HEK293 (cell line): ENCODE measurements around the gene TPMT.
A peak's percentile ranks its signal among the peaks of the same experiment; 100 is the strongest.

ENCODE experiments used
- CTCF ChIA-PET: fragments of 350-600 bp; formaldehyde crosslinking; extraction: SDS; loops from one replicate; lab custom pipeline; 2021; ENCODE audit warnings: antibody characterized with exemption; lab: Yijun Ruan, JAX
- POLR2A ChIA-PET: fragments of 300-600 bp; formaldehyde crosslinking; extraction: SDS; loops from one replicate; lab custom pipeline; 2020; ENCODE audit warnings: antibody characterized with exemption, inconsistent platforms; lab: Yijun Ruan, JAX
- H3K27ac ChIP-seq: fragments of 200-500 bp; sonication (Bioruptor generic); 2 replicates; pipeline ENCODE4 v1.5.1; 2014; ENCODE audit warnings: low read depth, low read length, control low read depth, inconsistent platforms; ENCODE audit errors: extremely low read depth
- H3K36me3 ChIP-seq, 2 experiments: fragments of 200-500 bp in 1 of 2; sonication (Bioruptor generic) in 1 of 2; 1 replicate in 1 of 2; 2 replicates in 1 of 2; pipeline ENCODE4 v1.5.1; 2014 to 2017; ENCODE audit warnings: inconsistent platforms in 2 of 2, low read length in 2 of 2; ENCODE audit not compliant: control insufficient read depth in 2 of 2, insufficient read depth in 1 of 2
- H3K4me1 ChIP-seq: fragments of 200-500 bp; sonication (Bioruptor generic); 2 replicates; pipeline ENCODE4 v1.5.1; 2014; ENCODE audit warnings: mild to moderate bottlenecking, low read length, inconsistent platforms; ENCODE audit not compliant: control insufficient read depth, insufficient read depth
- H3K4me3 ChIP-seq: 2 replicates; pipeline ENCODE4 v1.5.1; 2011; ENCODE audit warnings: low read depth, mild to moderate bottlenecking, control low read depth, low read length, moderate library complexity
- H3K9me3 ChIP-seq: fragments of 200-500 bp; sonication (Bioruptor generic); 2 replicates; pipeline ENCODE4 v1.5.1; 2014; ENCODE audit warnings: low read depth, low read length, inconsistent platforms; ENCODE audit not compliant: control insufficient read depth, insufficient read depth
- ATF2 ChIP-seq: fragments of 450-650 bp; formaldehyde crosslinking; IDR thresholded peaks from 2 replicates; pipeline ENCODE4 v1.5.1; 2016; ENCODE audit warnings: missing biosample characterization, missing genetic modification characterization, low read depth
- BCL11A ChIP-seq: fragments of 450-650 bp; formaldehyde crosslinking; IDR thresholded peaks from 2 replicates; pipeline ENCODE4 v1.5.1; 2016; ENCODE audit warnings: low read depth, missing biosample characterization, missing genetic modification characterization
- BCL11B ChIP-seq: fragments of 450-650 bp; formaldehyde crosslinking; IDR thresholded peaks from 2 replicates; pipeline ENCODE4 v1.5.1; 2016; ENCODE audit warnings: low read depth, missing biosample characterization, missing genetic modification characterization
- KLF17 ChIP-seq: fragments of 450-650 bp; formaldehyde crosslinking; IDR thresholded peaks from 2 replicates; pipeline ENCODE4 v1.5.1; 2016; ENCODE audit warnings: missing biosample characterization, missing genetic modification characterization
- PRDM1 ChIP-seq: fragments of 450-650 bp; formaldehyde crosslinking; IDR thresholded peaks from 2 replicates; pipeline ENCODE4; 2016; ENCODE audit warnings: missing biosample characterization, missing genetic modification characterization
- PRDM10 ChIP-seq: fragments of 450-650 bp; formaldehyde crosslinking; IDR thresholded peaks from 2 replicates; pipeline ENCODE4 v1.5.1; 2016; ENCODE audit warnings: missing biosample characterization, missing genetic modification characterization
- PRDM6 ChIP-seq: fragments of 450-650 bp; formaldehyde crosslinking; IDR thresholded peaks from 2 replicates; pipeline ENCODE4 v1.5.1; 2017; ENCODE audit warnings: missing biosample characterization, missing genetic modification characterization
- SALL2 ChIP-seq: fragments of 450-650 bp; formaldehyde crosslinking; IDR thresholded peaks from 2 replicates; pipeline ENCODE4 v1.5.0; 2017; ENCODE audit warnings: missing biosample characterization, mild to moderate bottlenecking, missing genetic modification characterization, borderline replicate concordance
- WT1 ChIP-seq: fragments of 450-650 bp; formaldehyde crosslinking; IDR thresholded peaks from 2 replicates; pipeline ENCODE4 v1.5.1; 2016; ENCODE audit warnings: missing biosample characterization, missing genetic modification characterization
- ZBTB11 ChIP-seq: fragments of 450-650 bp; formaldehyde crosslinking; conservative IDR thresholded peaks from 2 replicates; pipeline ENCODE4 v1.5.1; 2016; ENCODE audit warnings: low read depth, missing biosample characterization, missing genetic modification characterization
- ZBTB44 ChIP-seq: fragments of 450-650 bp; IDR thresholded peaks from 2 replicates; pipeline ENCODE4 v1.5.1; 2018; ENCODE audit warnings: missing biosample characterization, mild to moderate bottlenecking, missing genetic modification characterization
- ZFP3 ChIP-seq: fragments of 450-650 bp; formaldehyde crosslinking; IDR thresholded peaks from 2 replicates; pipeline ENCODE4 v1.5.1; 2016; ENCODE audit warnings: low read depth, missing biosample characterization, missing genetic modification characterization
- ZFP41 ChIP-seq: fragments of 450-650 bp; formaldehyde crosslinking; IDR thresholded peaks from 2 replicates; pipeline ENCODE4 v1.5.1; 2016; ENCODE audit warnings: missing biosample characterization, missing genetic modification characterization, borderline replicate concordance
- ZNF114 ChIP-seq: fragments of 450-650 bp; formaldehyde crosslinking; IDR thresholded peaks from 2 replicates; pipeline ENCODE4 v1.5.0; 2017; ENCODE audit warnings: missing biosample characterization, missing genetic modification characterization
- ZNF174 ChIP-seq: fragments of 450-650 bp; formaldehyde crosslinking; IDR thresholded peaks from 2 replicates; pipeline ENCODE4 v1.5.0; 2017; ENCODE audit warnings: missing biosample characterization, mild to moderate bottlenecking, missing genetic modification characterization
- ZNF184 ChIP-seq: fragments of 450-650 bp; IDR thresholded peaks from 2 replicates; pipeline ENCODE4 v1.5.1; 2018; ENCODE audit warnings: missing biosample characterization, mild to moderate bottlenecking, missing genetic modification characterization
- ZNF239 ChIP-seq: fragments of 450-650 bp; formaldehyde crosslinking; IDR thresholded peaks from 2 replicates; pipeline ENCODE4 v1.5.1; 2016; ENCODE audit warnings: missing biosample characterization, missing genetic modification characterization
- ZNF514 ChIP-seq: fragments of 450-650 bp; formaldehyde crosslinking; IDR thresholded peaks from 2 replicates; pipeline ENCODE4 v1.5.1; 2016; ENCODE audit warnings: missing biosample characterization, missing genetic modification characterization
- ZNF549 ChIP-seq: fragments of 450-650 bp; IDR thresholded peaks from 2 replicates; pipeline ENCODE4 v1.5.1; 2018; ENCODE audit warnings: missing biosample characterization, missing genetic modification characterization, mild to moderate bottlenecking, inconsistent platforms, moderate library complexity
- ZNF621 ChIP-seq: fragments of 450-650 bp; formaldehyde crosslinking; IDR thresholded peaks from 2 replicates; pipeline ENCODE4 v1.5.1; 2017; ENCODE audit warnings: missing biosample characterization, missing genetic modification characterization
- ZSCAN30 ChIP-seq: fragments of 450-650 bp; IDR thresholded peaks from 2 replicates; pipeline ENCODE4 v1.5.1; 2018; ENCODE audit warnings: missing biosample characterization, mild to moderate bottlenecking, missing genetic modification characterization, moderate library complexity

The TPMT gene

GRCh38 chr6:18155864-18156421 lies 1.1 kb upstream of the TPMT start:
- no peaks in the 10 kb centered on the region for H3K9me3 ChIP-seq
- POLR2A ChIA-PET: interaction anchor here (0.5 kb wide), 1 partner anchor 277 kb away, joined by 4 read pairs; no protein-coding TSS in a partner anchor
- peaks cover 3% of the 10 kb centered on the region; the same call in 1 of the 2 replicates for H3K4me1 ChIP-seq
- H3K4me3 ChIP-seq: peak overlapping the region; percentile 93
- H3K36me3 ChIP-seq: peaks cover 3 to 10% of the 10 kb centered on the region in 2 experiments; a peak in 2 of 3 replicates
- CTCF ChIA-PET: interaction anchor here (1.5 kb wide), 1 partner anchor 168 kb away, joined by 5 read pairs; no protein-coding TSS in a partner anchor
- peak overlapping the region; percentile 76; the same call in 1 of the 2 replicates for H3K27ac ChIP-seq
- no peak for TF ChIP-seq ZNF514 (tag by site-specific recombination)
- TF ChIP-seq ZNF239: no peak
- no peak for TF ChIP-seq ZNF184
- no peak for TF ChIP-seq ZNF621 (tag by site-specific recombination)
- no peak for TF ChIP-seq PRDM6 (tag by site-specific recombination)
- no peak for TF ChIP-seq SALL2 (tag by site-specific recombination)
- TF ChIP-seq ZFP41 (tag by site-specific recombination): no peak
- peak; percentile 75 for TF ChIP-seq PRDM10 (tag by site-specific recombination)
- TF ChIP-seq ZNF114 (tag by site-specific recombination): no peak
- no peak for TF ChIP-seq ATF2 (tag by site-specific recombination)
- no peak; the same call in 1 of the 2 replicates for TF ChIP-seq WT1
- TF ChIP-seq BCL11B: no peak
- 0 out of 2 replicates have a peak, but pooled peaks have one; percentile 5 for TF ChIP-seq ZBTB11 (tag by site-specific recombination)
- TF ChIP-seq ZSCAN30: no peak
- TF ChIP-seq ZNF174 (tag by site-specific recombination): no peak
- no peak for TF ChIP-seq BCL11A (tag by site-specific recombination)
- TF ChIP-seq ZFP3 (tag by site-specific recombination): no peak
- no peak for TF ChIP-seq ZBTB44 (tag by site-specific recombination)
- TF ChIP-seq PRDM1 (tag by site-specific recombination): peak; percentile 43; the same call in 1 of the 2 replicates
- TF ChIP-seq ZNF549 (tag by site-specific recombination): no peak
- TF ChIP-seq KLF17: no peak
